WERI-Rb-1 (cell line): ENCODE data around the gene MRPS2.

ENCODE experiments used
- DNase-seq: peaks from one replicate; pipeline ENCODE4 v3.0.0-alpha.2; 2020
- H3K27ac ChIP-seq: fragments of 250-450 bp; sonication (Bioruptor Pico); 2 replicates; pipeline ENCODE4 v1.5.1; 2020; ENCODE audit warnings: mild to moderate bottlenecking, moderate library complexity
- H3K27me3 ChIP-seq: fragments of 250-450 bp; sonication (Bioruptor Pico); 2 replicates; pipeline ENCODE4 v1.5.1; 2021; ENCODE audit warnings: mild to moderate bottlenecking, low read depth, moderate library complexity; ENCODE audit not compliant: insufficient read depth, severe bottlenecking
- H3K36me3 ChIP-seq: fragments of 250-450 bp; sonication (Bioruptor Pico); 2 replicates; pipeline ENCODE4 v1.5.1; 2020; ENCODE audit warnings: mild to moderate bottlenecking, moderate library complexity
- H3K4me3 ChIP-seq: 2 replicates; pipeline ENCODE4 v1.5.1; 2011; ENCODE audit warnings: low read depth, mild to moderate bottlenecking, control low read depth, low read length
- H3K9me3 ChIP-seq: fragments of 250-450 bp; sonication (Bioruptor Pico); 2 replicates; pipeline ENCODE4 v1.5.1; 2021; ENCODE audit warnings: mild to moderate bottlenecking, moderate library complexity; ENCODE audit not compliant: severe bottlenecking
- TF ChIP-seq, protein P1 (sequence below): IDR thresholded peaks from 2 replicates; pipeline ENCODE4 v1.5.1; 2011; ENCODE audit warnings: low read depth, mild to moderate bottlenecking, control low read depth, inconsistent platforms, low read length

Gene MRPS2

DNA sequence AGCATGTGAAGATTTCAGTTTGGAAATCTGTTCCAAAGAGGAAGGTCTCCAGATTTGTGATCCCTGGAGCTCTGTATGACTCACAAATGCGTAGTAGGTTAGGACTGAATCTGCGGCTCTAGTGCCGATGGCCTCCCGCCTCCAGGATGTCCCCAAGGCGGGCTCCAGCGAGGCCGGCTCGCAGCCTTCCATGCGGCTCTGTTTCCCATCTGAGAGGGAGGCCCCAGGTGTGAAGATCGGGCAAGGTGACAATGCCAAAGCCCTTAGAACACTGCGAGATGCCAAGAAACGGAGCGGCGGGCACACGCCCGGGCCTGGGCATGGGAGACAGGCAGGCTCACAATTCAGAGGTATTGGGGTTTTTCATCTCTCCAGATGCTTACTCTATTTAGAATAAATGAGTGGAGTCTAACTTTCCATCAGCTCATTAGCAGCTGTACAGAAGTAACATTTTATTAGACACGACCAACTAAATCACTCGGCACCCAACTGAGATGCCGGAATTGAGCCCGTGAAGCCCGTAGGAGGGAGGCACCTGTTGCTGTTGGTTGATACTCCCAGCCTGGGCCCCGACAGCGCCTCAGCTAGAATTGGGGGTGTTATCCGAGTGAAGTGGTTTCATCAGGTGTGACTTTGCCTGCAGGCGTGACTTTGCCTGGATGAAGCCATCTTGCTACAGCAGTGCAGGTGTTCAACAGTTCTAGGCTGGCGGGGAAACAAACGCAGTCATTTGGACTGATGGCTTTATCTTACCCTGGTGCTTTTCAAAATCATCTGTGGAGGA lies 7.4 kb upstream of the MRPS2 start:
- peaks cover 11% of the 10 kb centered on the region for H3K36me3 ChIP-seq
- DNase-seq = no peak
- H3K4me3 ChIP-seq = no peak overlapping the region
- no peaks in the 10 kb centered on the region for H3K27me3 ChIP-seq
- H3K27ac ChIP-seq = no peak overlapping the region
- no peaks in the 10 kb centered on the region for H3K9me3 ChIP-seq
- TF ChIP-seq, protein P1, sequence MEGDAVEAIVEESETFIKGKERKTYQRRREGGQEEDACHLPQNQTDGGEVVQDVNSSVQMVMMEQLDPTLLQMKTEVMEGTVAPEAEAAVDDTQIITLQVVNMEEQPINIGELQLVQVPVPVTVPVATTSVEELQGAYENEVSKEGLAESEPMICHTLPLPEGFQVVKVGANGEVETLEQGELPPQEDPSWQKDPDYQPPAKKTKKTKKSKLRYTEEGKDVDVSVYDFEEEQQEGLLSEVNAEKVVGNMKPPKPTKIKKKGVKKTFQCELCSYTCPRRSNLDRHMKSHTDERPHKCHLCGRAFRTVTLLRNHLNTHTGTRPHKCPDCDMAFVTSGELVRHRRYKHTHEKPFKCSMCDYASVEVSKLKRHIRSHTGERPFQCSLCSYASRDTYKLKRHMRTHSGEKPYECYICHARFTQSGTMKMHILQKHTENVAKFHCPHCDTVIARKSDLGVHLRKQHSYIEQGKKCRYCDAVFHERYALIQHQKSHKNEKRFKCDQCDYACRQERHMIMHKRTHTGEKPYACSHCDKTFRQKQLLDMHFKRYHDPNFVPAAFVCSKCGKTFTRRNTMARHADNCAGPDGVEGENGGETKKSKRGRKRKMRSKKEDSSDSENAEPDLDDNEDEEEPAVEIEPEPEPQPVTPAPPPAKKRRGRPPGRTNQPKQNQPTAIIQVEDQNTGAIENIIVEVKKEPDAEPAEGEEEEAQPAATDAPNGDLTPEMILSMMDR = no peak

DNA sequence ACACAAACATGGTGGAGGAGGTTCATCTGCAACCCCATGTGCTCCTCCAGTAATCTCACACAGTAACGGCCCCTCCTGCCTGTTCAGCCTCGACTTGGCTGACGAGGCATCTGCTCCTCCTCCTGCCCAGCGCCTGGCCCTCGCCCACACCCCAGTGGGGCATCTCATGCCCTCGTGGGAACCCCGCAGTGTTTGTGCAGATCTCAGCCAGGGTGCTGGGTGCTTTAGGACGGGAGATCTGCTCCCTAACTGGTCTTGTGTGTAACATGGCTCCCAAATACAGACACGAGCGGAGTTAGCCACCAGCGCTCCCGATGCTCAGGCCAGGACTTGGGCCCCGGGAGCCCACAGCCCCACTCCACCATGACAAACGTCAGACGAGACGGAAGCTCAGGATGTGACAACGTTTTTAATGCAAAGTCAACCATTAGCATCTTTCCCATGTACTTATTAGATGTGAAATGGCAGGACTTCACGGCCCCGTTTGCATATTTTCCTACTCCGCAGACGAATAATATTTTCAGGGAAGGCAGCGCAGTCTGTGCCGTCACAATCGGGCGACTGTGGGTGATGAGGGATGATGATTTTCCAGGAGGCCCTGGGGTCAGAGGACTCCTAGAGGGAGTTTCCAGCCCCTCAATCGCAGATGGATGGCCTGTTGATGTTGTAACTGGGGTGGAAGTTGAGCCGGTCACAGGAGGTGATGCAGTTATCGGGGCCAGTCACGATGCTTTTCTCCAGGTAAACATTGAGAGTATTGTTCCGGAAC lies 5.5 kb upstream of the MRPS2 start:
- Histone ChIP-seq H3K27me3 (no peaks in the 10 kb centered on the region), H3K36me3 (no peaks in the 10 kb centered on the region), H3K4me3 (no peak overlapping the region), H3K9me3 (no peaks in the 10 kb centered on the region), H3K27ac (no peak overlapping the region)
- no peak for DNase-seq
- TF ChIP-seq, protein P1 = no peak

DNA sequence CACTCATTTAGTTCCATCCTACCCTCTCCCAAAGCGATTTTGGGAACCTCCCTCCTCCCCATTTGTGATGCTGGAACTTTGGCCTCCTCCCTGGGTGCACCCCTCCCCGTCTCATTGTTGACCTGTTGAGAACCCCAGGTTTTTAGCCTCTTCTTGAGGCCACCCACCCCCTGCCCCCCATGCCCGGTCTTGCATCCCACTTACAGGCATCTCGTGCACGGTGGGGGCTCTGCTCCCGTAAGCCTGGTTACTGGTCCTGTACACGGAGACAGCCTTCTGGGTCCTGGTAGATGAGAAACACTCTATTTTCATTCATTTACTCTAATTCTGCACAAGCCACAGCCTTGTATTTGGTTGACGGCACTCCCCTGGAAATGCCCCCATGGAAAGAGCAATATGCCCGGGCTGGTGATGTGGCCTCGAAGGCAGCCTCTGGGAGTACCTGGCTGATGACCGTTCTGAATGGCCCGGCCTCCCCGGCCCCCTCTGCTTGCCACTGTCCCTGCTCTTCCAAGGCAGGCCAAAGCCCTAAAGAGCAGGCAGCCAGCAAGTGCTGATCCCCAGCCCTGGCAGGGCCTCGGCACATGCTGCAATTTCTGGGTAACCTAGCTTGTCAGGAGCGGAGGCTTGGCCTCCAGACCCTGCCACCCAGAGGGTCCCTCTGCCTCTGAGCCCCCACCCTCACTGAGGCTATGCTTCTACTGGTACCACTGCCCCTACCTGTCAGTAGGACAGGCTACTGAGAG lies 1.9 kb upstream of the MRPS2 start:
- H3K4me3 ChIP-seq = no peak overlapping the region
- no peak overlapping the region for H3K27ac ChIP-seq
- TF ChIP-seq, protein P1 = no peak

DNA sequence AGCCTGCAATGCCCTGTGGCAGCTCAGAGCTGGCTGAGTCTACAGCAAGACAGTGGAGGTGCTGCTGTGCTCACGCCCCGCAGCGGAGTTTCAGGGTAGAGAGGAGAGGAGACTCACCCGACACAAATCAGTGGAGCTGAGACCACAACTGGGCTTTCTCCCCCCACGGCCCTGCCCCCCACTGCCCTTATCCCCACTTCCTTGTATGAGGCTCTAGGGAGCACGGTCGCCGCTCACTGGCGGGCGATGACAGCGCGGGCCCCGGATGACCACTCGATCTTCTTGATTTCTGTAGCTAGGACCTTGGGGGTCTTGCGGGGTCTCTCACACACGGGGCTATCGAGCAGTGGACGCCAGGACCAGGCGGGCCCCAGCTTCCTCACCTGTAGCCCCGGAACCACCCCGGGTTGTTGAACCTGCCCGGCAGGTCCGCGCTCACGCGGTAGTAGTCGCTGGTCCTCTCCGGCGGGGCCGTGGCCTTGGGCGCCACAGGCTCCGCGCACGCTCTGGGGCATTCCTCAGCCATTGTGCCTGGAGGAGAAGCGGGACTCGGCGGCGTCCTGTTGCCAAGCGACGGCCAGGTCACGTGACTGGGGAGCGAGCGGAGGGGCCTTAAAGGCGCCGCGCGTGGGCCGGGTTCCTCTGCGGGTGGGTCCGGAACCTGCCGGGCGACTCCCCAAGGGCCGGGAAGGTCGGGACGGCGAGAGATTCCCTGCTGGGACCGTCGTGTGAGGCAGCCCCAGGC lies 984 bp upstream of the MRPS2 start:
- peak overlapping the region; percentile 94 for H3K4me3 ChIP-seq
- TF ChIP-seq, protein P1 = no peak
- peak; percentile 95 for DNase-seq
- no peaks in the 10 kb centered on the region for H3K27me3 ChIP-seq
- H3K36me3 ChIP-seq = peaks cover 40% of the 10 kb centered on the region
- peak overlapping the region; percentile 94 for H3K27ac ChIP-seq
- no peaks in the 10 kb centered on the region for H3K9me3 ChIP-seq

More for the DNA sequence above, 1.9 kb upstream of the MRPS2 start:
- no peak for DNase-seq
- peaks cover 31% of the 10 kb centered on the region for H3K36me3 ChIP-seq
- no peaks in the 10 kb centered on the region for H3K9me3 ChIP-seq
- H3K27me3 ChIP-seq = no peaks in the 10 kb centered on the region

DNA sequence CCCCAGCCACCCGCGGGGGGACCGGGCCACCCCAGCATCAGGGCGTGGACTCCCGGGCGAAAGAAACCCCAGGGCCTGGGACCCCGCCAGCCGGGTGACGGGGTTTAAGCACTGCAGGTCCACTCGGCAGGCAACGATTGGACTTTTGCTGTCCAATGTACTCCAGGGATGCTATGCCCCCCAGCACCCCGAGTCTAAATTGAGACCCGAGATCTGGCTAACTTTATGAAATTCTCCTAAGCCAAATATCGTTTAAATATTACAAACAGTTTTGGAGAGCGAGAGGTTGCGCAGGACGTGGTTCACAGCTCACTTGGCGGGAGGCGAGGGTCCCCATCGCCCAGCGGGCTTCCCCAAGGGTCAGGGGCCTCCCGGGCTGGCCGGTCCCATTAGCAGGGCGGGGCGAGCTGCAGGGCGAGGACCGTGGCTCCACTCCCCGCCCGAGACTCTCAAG lies 384 bp upstream of the MRPS2 start:
- H3K27ac ChIP-seq = peak overlapping the region; percentile 94
- H3K4me3 ChIP-seq = peak overlapping the region; percentile 94
- TF ChIP-seq, protein P1 = no peak
- H3K27me3 ChIP-seq = no peaks in the 10 kb centered on the region
- H3K9me3 ChIP-seq = no peaks in the 10 kb centered on the region
- DNase-seq = no peak
- H3K36me3 ChIP-seq = peaks cover 45% of the 10 kb centered on the region
